ENCODE results near the gene CDK10.

DNA sequence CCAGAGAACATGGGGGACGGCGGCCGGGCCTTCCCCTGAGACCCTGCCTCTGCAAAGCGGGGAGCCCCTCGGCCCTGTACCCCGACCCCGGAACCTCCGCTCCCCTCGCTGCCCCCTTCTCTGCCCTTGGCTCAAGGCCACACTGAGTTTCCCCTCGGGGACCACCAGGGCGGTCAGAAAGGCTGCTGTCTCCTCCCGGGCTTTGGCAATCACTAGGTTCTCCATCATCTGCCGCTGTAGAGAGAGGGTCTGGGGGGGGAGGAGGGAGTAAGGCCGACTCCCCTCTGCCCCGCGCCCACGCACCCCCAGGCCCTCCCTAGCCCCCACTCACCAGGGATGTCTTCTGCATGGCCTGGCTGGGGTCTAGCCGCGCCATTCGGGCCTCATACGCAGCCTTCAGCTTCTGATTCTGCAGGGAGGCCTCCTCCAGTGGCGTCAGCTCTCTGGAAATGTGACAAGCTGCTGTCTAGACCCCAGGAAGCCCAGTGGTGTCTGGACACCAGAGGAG is 25.8 kb downstream of the CDK10 start:
- no peak for TF ChIP-seq FOXA1 (IDR thresholded peaks at IDR 0.05)
- no peak for TF ChIP-seq FOXM1 (IDR thresholded peaks at IDR 0.05; ENCODE audit: borderline replicate concordance)
- TF ChIP-seq NFRKB (IDR thresholded peaks at IDR 0.05), result no peak
- no peak for TF ChIP-seq SP1 (IDR thresholded peaks at IDR 0.05)
- TF ChIP-seq TARDBP (IDR thresholded peaks at IDR 0.05), result no peak
- TF ChIP-seq BHLHE40 (IDR thresholded peaks at IDR 0.05; ENCODE audit: borderline replicate concordance), result no peak
- no peak for TF ChIP-seq LEF1 (IDR thresholded peaks at IDR 0.05; ENCODE audit: borderline replicate concordance)

Data from HEK293T (cell line).